ENCODE measurements around the gene CRLF2. TPM values are rescaled to one million over a fixed set of nuclear protein-coding genes. Genes with fewer than 3 reads are reported as not detected.
"Not testable (repeated sequence)": the region's sequence is repeated elsewhere in the genome, so short reads cannot be mapped to it uniquely, and the experiment has no call there.

CRLF2 gene
- total RNA-seq, 2 donors from 2014 or later: not detected

DNA sequence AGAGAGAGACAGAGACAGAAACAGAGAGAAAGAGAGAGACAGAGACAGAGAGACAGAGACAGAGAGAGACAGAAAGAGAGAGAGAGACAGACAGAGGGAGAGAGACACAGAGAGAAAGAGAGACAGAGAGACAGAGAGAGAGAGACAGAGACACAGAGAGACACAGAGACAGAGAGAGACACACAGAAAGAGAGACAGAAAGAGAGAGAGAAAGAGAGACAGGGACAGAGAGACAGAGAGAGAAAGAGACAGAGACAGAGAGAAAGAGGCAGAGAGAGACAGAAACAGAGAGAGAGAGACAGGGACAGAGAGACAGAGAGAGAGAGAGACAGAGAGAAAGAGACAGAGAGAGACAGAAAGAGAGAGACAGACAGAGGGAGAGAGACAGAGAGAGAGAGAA is 52.9 kb downstream of the CRLF2 start:
- Histone ChIP-seq H3K4me3 (no peak overlapping the region), H3K27me3 (replicated peaks; ENCODE audit: insufficient read depth) (no peaks in the 10 kb centered on the region), H3K9me3 (no peaks in the 10 kb centered on the region), H3K4me1 (replicated peaks) (no peaks in the 10 kb centered on the region), H3K27ac (no peak overlapping the region), H3K36me3 (no peaks in the 10 kb centered on the region)
- TF ChIP-seq, protein P1, sequence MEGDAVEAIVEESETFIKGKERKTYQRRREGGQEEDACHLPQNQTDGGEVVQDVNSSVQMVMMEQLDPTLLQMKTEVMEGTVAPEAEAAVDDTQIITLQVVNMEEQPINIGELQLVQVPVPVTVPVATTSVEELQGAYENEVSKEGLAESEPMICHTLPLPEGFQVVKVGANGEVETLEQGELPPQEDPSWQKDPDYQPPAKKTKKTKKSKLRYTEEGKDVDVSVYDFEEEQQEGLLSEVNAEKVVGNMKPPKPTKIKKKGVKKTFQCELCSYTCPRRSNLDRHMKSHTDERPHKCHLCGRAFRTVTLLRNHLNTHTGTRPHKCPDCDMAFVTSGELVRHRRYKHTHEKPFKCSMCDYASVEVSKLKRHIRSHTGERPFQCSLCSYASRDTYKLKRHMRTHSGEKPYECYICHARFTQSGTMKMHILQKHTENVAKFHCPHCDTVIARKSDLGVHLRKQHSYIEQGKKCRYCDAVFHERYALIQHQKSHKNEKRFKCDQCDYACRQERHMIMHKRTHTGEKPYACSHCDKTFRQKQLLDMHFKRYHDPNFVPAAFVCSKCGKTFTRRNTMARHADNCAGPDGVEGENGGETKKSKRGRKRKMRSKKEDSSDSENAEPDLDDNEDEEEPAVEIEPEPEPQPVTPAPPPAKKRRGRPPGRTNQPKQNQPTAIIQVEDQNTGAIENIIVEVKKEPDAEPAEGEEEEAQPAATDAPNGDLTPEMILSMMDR (IDR thresholded peaks at IDR 0.05): no peak
- TF ChIP-seq POLR2AphosphoS5 (IDR thresholded peaks at IDR 0.05) (no peak), POLR2A (IDR thresholded peaks at IDR 0.05) (no peak)
- DNase-seq (ENCODE audit: low spot score): no peak
- intact Hi-C loops (cut with DNase I): loop anchor here (10.0 kb wide), 1 partner anchor 735 kb away; no protein-coding TSS in a partner anchor

DNA sequence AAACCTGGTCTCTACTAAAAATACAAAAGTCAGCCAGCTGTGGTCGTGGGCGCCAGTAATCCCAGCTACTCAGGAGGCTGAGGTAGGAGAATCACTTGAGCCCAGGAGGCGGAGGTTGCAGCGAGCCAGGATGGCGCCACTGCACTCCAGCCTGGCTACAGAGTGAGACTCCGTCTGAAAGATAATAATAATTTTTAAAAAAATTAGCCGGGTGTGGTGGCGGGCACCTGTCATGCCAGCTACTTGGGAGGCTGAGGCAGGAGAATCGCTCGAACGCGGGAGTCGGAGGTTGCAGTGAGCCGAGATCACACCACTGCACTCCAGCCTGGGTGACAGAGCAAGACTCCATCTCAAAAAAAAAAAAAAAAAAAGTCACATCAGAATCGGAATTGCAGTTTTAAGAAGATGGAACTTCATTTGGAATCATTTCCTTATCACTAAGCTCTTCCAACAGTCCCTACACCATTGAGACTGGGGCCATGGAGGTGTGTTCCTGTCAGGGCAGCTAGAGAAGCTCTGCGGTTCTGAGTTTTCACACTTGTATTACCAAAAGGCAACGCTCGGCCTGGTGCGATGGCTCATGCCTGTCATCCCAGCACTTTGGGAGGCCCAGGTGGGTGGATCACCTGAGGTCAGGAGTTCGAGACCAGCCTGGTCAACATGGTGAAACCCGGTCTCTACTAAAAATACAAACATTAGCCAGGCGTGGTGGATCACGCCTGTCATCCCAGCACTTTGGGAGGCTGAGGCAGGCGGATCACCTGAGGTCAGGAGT is 55.6 kb downstream of the CRLF2 start:
- H3K9me3 ChIP-seq; H3K27me3 ChIP-seq (replicated peaks; ENCODE audit: insufficient read depth); H3K36me3 ChIP-seq; H3K4me1 ChIP-seq (replicated peaks); H3K4me3 ChIP-seq; H3K27ac ChIP-seq; DNase-seq (ENCODE audit: low spot score): not testable (repeated sequence)
- intact Hi-C loops (cut with DNase I): loop anchor here (10.0 kb wide), 1 partner anchor 732 kb away; no protein-coding TSS in a partner anchor
- 87% methylated on average over 24 of the region's 24 CpGs for WGBS

DNA sequence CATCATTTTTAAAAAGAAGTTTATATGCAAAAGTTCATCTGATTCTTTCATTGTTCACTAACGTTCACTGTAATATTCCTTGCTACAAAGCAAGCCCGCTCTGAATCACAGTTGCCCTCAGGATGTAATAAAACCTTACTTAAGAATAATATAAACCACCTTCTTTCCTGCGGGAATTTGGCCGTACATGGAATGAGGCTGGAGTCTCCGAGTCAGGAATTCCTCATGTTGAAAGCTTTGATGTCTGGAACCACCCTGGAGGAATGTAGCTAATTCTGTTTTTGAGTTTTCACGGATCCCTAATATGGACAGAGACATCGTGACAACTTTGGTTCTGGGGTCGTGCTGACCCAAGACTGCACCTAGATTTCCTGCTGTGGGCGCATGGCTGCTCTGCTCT is 58.5 kb downstream of the CRLF2 start:
- no peak for DNase-seq (ENCODE audit: low spot score)
- no peaks in the 10 kb centered on the region for H3K4me1 ChIP-seq (replicated peaks)
- no peaks in the 10 kb centered on the region for H3K9me3 ChIP-seq
- TF ChIP-seq, protein P1 (IDR thresholded peaks at IDR 0.05): no peak
- TF ChIP-seq POLR2A (IDR thresholded peaks at IDR 0.05): no peak
- no peak for TF ChIP-seq POLR2AphosphoS5 (IDR thresholded peaks at IDR 0.05)
- no peak overlapping the region for H3K27ac ChIP-seq
- H3K27me3 ChIP-seq (replicated peaks; ENCODE audit: insufficient read depth): no peaks in the 10 kb centered on the region
- WGBS: 13% methylated on average over 9 of the region's 9 CpGs
- intact Hi-C loops (cut with DNase I): loop anchor here (10.0 kb wide), 1 partner anchor 729 kb away; no protein-coding TSS in a partner anchor
- H3K4me3 ChIP-seq: no peak overlapping the region
- H3K36me3 ChIP-seq: no peaks in the 10 kb centered on the region

DNA sequence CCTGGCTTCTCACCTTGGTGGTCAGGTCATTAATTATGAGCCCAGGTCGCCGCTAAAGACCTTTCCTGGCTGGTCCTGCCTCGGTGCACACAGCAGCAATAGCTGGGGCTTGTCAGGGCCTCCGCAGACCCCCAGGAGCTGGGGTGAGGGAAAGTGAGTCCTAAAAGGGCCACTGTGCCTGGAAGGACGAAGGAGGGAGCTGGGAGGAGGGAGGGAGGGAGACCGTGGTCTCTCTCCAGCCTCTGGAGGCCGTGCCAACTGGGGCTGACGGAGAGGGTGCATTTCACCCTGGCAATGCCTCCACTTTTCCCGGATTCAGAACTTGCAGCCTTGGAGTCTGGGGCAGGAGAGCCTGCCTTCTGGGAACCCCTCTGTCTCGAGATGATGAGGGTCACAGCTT is 60.4 kb downstream of the CRLF2 start:
- H3K27ac ChIP-seq: no peak overlapping the region
- no peaks in the 10 kb centered on the region for H3K36me3 ChIP-seq
- no peak for DNase-seq (ENCODE audit: low spot score)
- intact Hi-C loops (cut with DNase I): loop anchor here (10.0 kb wide), 1 partner anchor 727 kb away; no protein-coding TSS in a partner anchor
- no peaks in the 10 kb centered on the region for H3K27me3 ChIP-seq (replicated peaks; ENCODE audit: insufficient read depth)
- WGBS: 28% methylated on average over 10 of the region's 10 CpGs
- no peaks in the 10 kb centered on the region for H3K9me3 ChIP-seq
- no peak overlapping the region for H3K4me3 ChIP-seq
- TF ChIP-seq POLR2A (IDR thresholded peaks at IDR 0.05) (no peak), POLR2AphosphoS5 (IDR thresholded peaks at IDR 0.05) (no peak)
- TF ChIP-seq, protein P1 (IDR thresholded peaks at IDR 0.05): no peak
- H3K4me1 ChIP-seq (replicated peaks): no peaks in the 10 kb centered on the region

DNA sequence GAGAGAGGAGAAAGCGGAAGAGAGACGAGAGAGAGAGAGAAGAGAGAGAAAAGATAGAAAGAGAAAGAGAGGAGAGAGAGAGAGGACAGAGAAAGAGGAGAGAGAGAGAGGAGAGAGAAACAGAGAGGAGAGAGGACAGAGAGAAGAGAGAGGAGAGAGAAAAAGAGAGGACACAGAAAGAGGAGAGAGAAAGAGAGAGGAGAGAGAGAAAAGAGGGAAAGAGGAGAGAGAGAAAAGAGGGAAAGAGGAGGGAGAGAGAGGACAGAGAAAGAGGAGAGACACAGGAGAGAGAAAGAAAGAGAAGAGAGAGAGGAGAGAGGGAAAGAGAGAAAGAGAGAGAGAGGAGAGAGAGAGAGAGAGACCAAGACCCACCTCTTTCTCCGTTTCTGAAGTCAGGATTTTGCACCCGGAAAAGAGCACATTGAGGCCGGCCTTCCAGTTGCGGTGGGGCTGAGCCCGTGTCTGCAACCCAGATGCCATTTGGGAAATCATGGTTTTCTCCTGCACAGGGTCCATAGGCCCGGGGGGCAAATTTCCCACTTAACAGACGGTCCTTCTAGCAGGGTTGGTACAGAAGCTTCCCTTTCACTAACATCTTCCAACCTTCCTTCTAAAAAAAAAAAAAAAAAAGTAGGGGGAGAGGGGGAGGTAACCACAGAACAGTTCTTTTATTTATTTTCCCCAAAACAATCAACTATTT is 60.9 kb downstream of the CRLF2 start:
- TF ChIP-seq POLR2A (IDR thresholded peaks at IDR 0.05) (no peak), POLR2AphosphoS5 (IDR thresholded peaks at IDR 0.05) (no peak)
- no peaks in the 10 kb centered on the region for H3K9me3 ChIP-seq
- no peaks in the 10 kb centered on the region for H3K36me3 ChIP-seq
- H3K4me3 ChIP-seq: no peak overlapping the region
- H3K27ac ChIP-seq: no peak overlapping the region
- H3K4me1 ChIP-seq (replicated peaks): no peaks in the 10 kb centered on the region
- intact Hi-C loops (cut with DNase I): loop anchor here (10.0 kb wide), 1 partner anchor 727 kb away; no protein-coding TSS in a partner anchor
- H3K27me3 ChIP-seq (replicated peaks; ENCODE audit: insufficient read depth): no peaks in the 10 kb centered on the region
- 46% methylated on average over 9 of the region's 9 CpGs for WGBS
- DNase-seq (ENCODE audit: low spot score): no peak
